Neural cell (in vitro differentiated cells): Measurements from ENCODE around the gene TMEM258.

Experiments used
- POLR2AphosphoS5 ChIP-seq: IDR thresholded peaks from 2 replicates; pipeline ENCODE4 v1.6.1; 2012
- RAD21 ChIP-seq: fragments of 450-650 bp; conservative IDR thresholded peaks from 2 replicates; pipeline ENCODE4 v1.6.1; 2014; ENCODE audit warnings: antibody characterized with exemption, mild to moderate bottlenecking, moderate library complexity
- SMC3 ChIP-seq: fragments of 450-650 bp; conservative IDR thresholded peaks from 2 replicates; pipeline ENCODE4 v1.6.1; 2014; ENCODE audit warnings: antibody characterized with exemption, mild to moderate bottlenecking, moderate library complexity; ENCODE audit not compliant: poor library complexity
- TAF1 ChIP-seq: IDR thresholded peaks from 2 replicates; pipeline ENCODE4 v1.6.1; 2012; ENCODE audit warnings: low read depth
- TF ChIP-seq, protein P1 (sequence below): fragments of 450-650 bp; IDR thresholded peaks from 2 replicates; pipeline ENCODE4 v1.5.1; 2014; ENCODE audit warnings: antibody characterized with exemption, mild to moderate bottlenecking, moderate library complexity; ENCODE audit not compliant: poor library complexity, severe bottlenecking
- TF ChIP-seq, protein P2 (sequence below): IDR thresholded peaks from 2 replicates; pipeline ENCODE4 v1.6.1; 2012; ENCODE audit warnings: borderline replicate concordance

DNA sequence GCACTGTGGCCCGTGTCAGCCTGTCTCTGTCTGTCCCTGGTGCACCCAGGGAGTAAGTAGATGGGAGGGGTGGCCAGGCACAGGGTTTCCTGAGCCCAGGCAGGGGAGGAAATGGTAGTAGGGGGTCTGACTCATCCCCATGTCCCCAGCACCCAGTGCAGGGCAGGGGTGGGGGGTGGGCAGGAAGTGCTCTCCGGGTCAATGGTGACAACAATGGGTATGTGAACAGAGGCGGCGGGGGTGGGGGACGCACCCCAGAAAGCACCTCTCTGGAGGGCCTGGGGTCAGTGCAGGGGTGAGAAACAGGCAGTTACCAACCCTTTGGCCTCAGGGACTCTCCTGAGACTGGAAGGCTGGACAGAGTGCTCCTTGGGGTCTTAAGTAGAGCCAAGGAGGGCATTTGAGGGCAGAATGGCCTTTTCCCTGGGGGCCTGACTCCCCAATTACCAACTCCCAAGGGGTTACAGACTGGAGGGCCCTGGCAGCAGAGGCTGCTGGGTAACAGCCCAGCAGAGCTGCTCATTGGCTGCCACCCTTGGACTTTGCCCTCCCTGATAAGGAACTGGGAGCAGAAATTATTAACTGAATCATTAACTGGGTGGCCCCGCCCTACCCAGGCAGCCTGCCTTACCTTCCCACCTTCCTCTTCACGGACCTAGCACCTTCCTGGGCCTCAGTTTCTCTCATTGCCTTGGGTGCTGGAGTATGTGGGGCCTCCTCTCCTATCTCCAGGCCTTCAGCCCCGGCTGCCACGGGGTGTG, 35.8 kb downstream of the TMEM258 start:
- TF ChIP-seq, protein P1, sequence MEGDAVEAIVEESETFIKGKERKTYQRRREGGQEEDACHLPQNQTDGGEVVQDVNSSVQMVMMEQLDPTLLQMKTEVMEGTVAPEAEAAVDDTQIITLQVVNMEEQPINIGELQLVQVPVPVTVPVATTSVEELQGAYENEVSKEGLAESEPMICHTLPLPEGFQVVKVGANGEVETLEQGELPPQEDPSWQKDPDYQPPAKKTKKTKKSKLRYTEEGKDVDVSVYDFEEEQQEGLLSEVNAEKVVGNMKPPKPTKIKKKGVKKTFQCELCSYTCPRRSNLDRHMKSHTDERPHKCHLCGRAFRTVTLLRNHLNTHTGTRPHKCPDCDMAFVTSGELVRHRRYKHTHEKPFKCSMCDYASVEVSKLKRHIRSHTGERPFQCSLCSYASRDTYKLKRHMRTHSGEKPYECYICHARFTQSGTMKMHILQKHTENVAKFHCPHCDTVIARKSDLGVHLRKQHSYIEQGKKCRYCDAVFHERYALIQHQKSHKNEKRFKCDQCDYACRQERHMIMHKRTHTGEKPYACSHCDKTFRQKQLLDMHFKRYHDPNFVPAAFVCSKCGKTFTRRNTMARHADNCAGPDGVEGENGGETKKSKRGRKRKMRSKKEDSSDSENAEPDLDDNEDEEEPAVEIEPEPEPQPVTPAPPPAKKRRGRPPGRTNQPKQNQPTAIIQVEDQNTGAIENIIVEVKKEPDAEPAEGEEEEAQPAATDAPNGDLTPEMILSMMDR: no peak
- TF ChIP-seq SMC3: no peak
- no peak for TF ChIP-seq RAD21
- TF ChIP-seq POLR2AphosphoS5: no peak
- TF ChIP-seq, protein P2, sequence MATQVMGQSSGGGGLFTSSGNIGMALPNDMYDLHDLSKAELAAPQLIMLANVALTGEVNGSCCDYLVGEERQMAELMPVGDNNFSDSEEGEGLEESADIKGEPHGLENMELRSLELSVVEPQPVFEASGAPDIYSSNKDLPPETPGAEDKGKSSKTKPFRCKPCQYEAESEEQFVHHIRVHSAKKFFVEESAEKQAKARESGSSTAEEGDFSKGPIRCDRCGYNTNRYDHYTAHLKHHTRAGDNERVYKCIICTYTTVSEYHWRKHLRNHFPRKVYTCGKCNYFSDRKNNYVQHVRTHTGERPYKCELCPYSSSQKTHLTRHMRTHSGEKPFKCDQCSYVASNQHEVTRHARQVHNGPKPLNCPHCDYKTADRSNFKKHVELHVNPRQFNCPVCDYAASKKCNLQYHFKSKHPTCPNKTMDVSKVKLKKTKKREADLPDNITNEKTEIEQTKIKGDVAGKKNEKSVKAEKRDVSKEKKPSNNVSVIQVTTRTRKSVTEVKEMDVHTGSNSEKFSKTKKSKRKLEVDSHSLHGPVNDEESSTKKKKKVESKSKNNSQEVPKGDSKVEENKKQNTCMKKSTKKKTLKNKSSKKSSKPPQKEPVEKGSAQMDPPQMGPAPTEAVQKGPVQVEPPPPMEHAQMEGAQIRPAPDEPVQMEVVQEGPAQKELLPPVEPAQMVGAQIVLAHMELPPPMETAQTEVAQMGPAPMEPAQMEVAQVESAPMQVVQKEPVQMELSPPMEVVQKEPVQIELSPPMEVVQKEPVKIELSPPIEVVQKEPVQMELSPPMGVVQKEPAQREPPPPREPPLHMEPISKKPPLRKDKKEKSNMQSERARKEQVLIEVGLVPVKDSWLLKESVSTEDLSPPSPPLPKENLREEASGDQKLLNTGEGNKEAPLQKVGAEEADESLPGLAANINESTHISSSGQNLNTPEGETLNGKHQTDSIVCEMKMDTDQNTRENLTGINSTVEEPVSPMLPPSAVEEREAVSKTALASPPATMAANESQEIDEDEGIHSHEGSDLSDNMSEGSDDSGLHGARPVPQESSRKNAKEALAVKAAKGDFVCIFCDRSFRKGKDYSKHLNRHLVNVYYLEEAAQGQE: no peak
- no peak for TF ChIP-seq TAF1
